Esophagus muscularis mucosa (tissue), 4 donors: ENCODE measurements around the gene TBC1D2. TPM values are rescaled to one million over a fixed set of nuclear protein-coding genes. Genes with fewer than 3 reads are reported as not detected.

ENCODE experiments used
- DNase-seq: peaks from one replicate; pipeline ENCODE4 v3.0.0-alpha.2; 2017; ENCODE audit errors: extremely low spot score
- H3K27ac ChIP-seq, 4 donors: fragments of 200-600 bp; sonication (generic); replicated peaks in 1 of 4; 1 replicate in 3 of 4; 2 replicates in 1 of 4; pipeline ENCODE4 v1.5.1; 2016 to 2019; ENCODE audit warnings: mild to moderate bottlenecking in 1 of 4
- H3K27me3 ChIP-seq, 4 donors: fragments of 200-600 bp; sonication (generic); one replicate each; pipeline versions ENCODE4 v1.5.1 to v1.6.0; 2016 to 2019
- H3K36me3 ChIP-seq, 4 donors: fragments of 200-600 bp; sonication (generic); one replicate each; pipeline ENCODE4 v1.5.1; 2016 to 2019
- H3K4me1 ChIP-seq, 4 donors: fragments of 200-600 bp; sonication (generic); one replicate each; pipeline ENCODE4 v1.5.1; 2016 to 2019
- H3K4me3 ChIP-seq, 4 donors: fragments of 200-600 bp; sonication (generic); 1 replicate in 2 of 4; 2 replicates in 2 of 4; pipeline ENCODE4 v1.5.1; 2016 to 2019; ENCODE audit warnings: mild to moderate bottlenecking in 4 of 4, moderate library complexity in 1 of 4
- H3K9me3 ChIP-seq, 4 donors: fragments of 200-600 bp; sonication (generic); 1 replicate in 3 of 4; 2 replicates in 1 of 4; pipeline ENCODE4 v1.5.1; 2016 to 2019
- CTCF ChIP-seq, 3 experiments: fragments of 200-600 bp in 2 of 3; fragments of 450-650 bp in 1 of 3; sonication (generic) in 2 of 3; IDR thresholded peaks; one replicate each; pipeline ENCODE4 v1.5.1; 2017 to 2019; ENCODE audit warnings: antibody characterized with exemption in 3 of 3, mild to moderate bottlenecking in 2 of 3, moderate library complexity in 1 of 3
- EP300 ChIP-seq: sonication (generic); formaldehyde crosslinking; IDR thresholded peaks from one replicate; pipeline ENCODE4 v1.6.1; 2017; ENCODE audit warnings: antibody characterized with exemption
- POLR2A ChIP-seq: fragments of 450-650 bp; IDR thresholded peaks from one replicate; pipeline ENCODE4 v1.6.1; 2017; ENCODE audit warnings: antibody characterized with exemption, moderate library complexity, mild to moderate bottlenecking, low read depth
- POLR2AphosphoS5 ChIP-seq, 2 donors: sonication (generic); formaldehyde crosslinking; IDR thresholded peaks; one replicate each; pipeline ENCODE4 v1.6.1; 2017; ENCODE audit warnings: antibody characterized with exemption in 2 of 2
- WGBS: methylation state at CpG from one replicate; pipeline ENCODE4 v1.1.5; 2018; 5-methylcytosine and 5-hydroxymethylcytosine counted together
- intact Hi-C: fragments of 100-400 bp; cut with DNase I; formaldehyde crosslinking; loops from one replicate; pipeline ENCODE4 v1.15.1; 2023
- total RNA-seq, 4 donors: library from RNA; depleted of rRNA; stranded (reverse); fragments of >200 nt; gene quantifications; one replicate each; pipeline versions ENCODE4 v1.1.0 to v1.2.1, GENCODE V29; 2016

The TBC1D2 gene
- total RNA-seq, 4 donors from 2014 or later, result 5.0 to 12.4 (median 7.3) TPM

- peaks cover 0 to 10% (median 8%) of the 10 kb centered on the region in 4 donors for H3K4me1 ChIP-seq
- H3K36me3 ChIP-seq, result peaks cover 6 to 45% (median 29%) of the 10 kb centered on the region in 4 donors
- intact Hi-C loops, result no loop called here
- no peak overlapping the region for H3K27ac ChIP-seq
- no peak overlapping the region for H3K4me3 ChIP-seq
- H3K9me3 ChIP-seq, result no peaks in the 10 kb centered on the region
- 89% methylated on average over 12 of the region's 20 CpGs for WGBS
- no peak for DNase-seq
- TF ChIP-seq CTCF (IDR thresholded peaks at IDR 0.05) (no peak), POLR2AphosphoS5 (IDR thresholded peaks at IDR 0.05) (no peak), EP300 (no peak), POLR2A (no peak)
- no peaks in the 10 kb centered on the region for H3K27me3 ChIP-seq
Measured at GRCh38 chr9:98208635-98209034, 46.8 kb downstream of the TBC1D2 start.

GRCh38 chr9:98207606-98208005, 47.8 kb downstream of the TBC1D2 start:
- Histone ChIP-seq H3K4me1 (peaks cover 0 to 10% (median 8%) of the 10 kb centered on the region in 4 donors), H3K4me3 (no peak overlapping the region), H3K27me3 (no peaks in the 10 kb centered on the region), H3K9me3 (no peaks in the 10 kb centered on the region), H3K27ac (no peak overlapping the region), H3K36me3 (peaks cover 0 to 44% (median 27%) of the 10 kb centered on the region in 4 donors)
- 80% methylated on average over 4 of the region's 4 CpGs for WGBS
- no peak for DNase-seq
- no peak for TF ChIP-seq EP300
- no peak for TF ChIP-seq POLR2AphosphoS5 (IDR thresholded peaks at IDR 0.05)
- TF ChIP-seq POLR2A, result no peak
- no peak for TF ChIP-seq CTCF (IDR thresholded peaks at IDR 0.05)
- intact Hi-C loops, result no loop called here

- peaks cover 0 to 10% (median 8%) of the 10 kb centered on the region in 4 donors for H3K4me1 ChIP-seq
- no peaks in the 10 kb centered on the region for H3K9me3 ChIP-seq
- whole genome bisulfite sequencing, result 29% methylated on average over 2 of the region's 2 CpGs
- H3K36me3 ChIP-seq, result peaks cover 0 to 40% (median 26%) of the 10 kb centered on the region in 4 donors
- no peaks in the 10 kb centered on the region for H3K27me3 ChIP-seq
- no peak for DNase-seq
- TF ChIP-seq EP300 (no peak), POLR2A (no peak), CTCF (IDR thresholded peaks at IDR 0.05) (no peak), POLR2AphosphoS5 (IDR thresholded peaks at IDR 0.05) (no peak)
- intact Hi-C loops, result no loop called here
- H3K27ac ChIP-seq, result no peak overlapping the region
- no peak overlapping the region for H3K4me3 ChIP-seq
Measured at GRCh38 chr9:98206754-98207153, 48.7 kb downstream of the TBC1D2 start.

- no peak for DNase-seq
- no peak overlapping the region for H3K27ac ChIP-seq
- H3K36me3 ChIP-seq, result peaks cover 0 to 37% (median 21%) of the 10 kb centered on the region in 4 donors
- no peaks in the 10 kb centered on the region for H3K9me3 ChIP-seq
- no peaks in the 10 kb centered on the region for H3K27me3 ChIP-seq
- TF ChIP-seq POLR2AphosphoS5 (IDR thresholded peaks at IDR 0.05), result no peak
- intact Hi-C loops, result loop anchor here (1.0 to 5.0 kb wide), 2 partner anchors 59 to 127 kb away; no protein-coding TSS in a partner anchor
- WGBS, result 72% methylated on average over 4 of the region's 4 CpGs
- H3K4me1 ChIP-seq, result peaks cover 0 to 10% (median 8%) of the 10 kb centered on the region in 4 donors
- H3K4me3 ChIP-seq, result no peak overlapping the region
Measured at GRCh38 chr9:98204692-98205091, 50.8 kb downstream of the TBC1D2 start.

- intact Hi-C loops, result loop anchor here (5.0 kb wide), 1 partner anchor 126 kb away; no protein-coding TSS in a partner anchor
- H3K36me3 ChIP-seq, result peaks cover 0 to 38% (median 22%) of the 10 kb centered on the region in 4 donors
- H3K9me3 ChIP-seq, result no peaks in the 10 kb centered on the region
- H3K4me1 ChIP-seq, result peaks cover 0 to 10% (median 8%) of the 10 kb centered on the region in 4 donors
- TF ChIP-seq POLR2AphosphoS5 (IDR thresholded peaks at IDR 0.05) (no peak), POLR2A (no peak), CTCF (IDR thresholded peaks at IDR 0.05) (no peak), EP300 (no peak)
- no peak overlapping the region for H3K27ac ChIP-seq
- no peak for DNase-seq
- no peaks in the 10 kb centered on the region for H3K27me3 ChIP-seq
- 91% methylated on average over 4 of the region's 7 CpGs for WGBS
- H3K4me3 ChIP-seq, result no peak overlapping the region
Measured at GRCh38 chr9:98203153-98203552, 52.3 kb downstream of the TBC1D2 start.
